AG04449 (cell line): Measurements from ENCODE around the gene TRPV3.
"Not testable (repeated sequence)": the region's sequence is repeated elsewhere in the genome, so short reads cannot be mapped to it uniquely, and the experiment has no call there.

Source experiments
- CTCF ChIA-PET: fragments of 350-600 bp; formaldehyde crosslinking; extraction: SDS; loops from one replicate; lab custom pipeline; 2021; ENCODE audit warnings: antibody characterized with exemption; lab: Yijun Ruan, JAX
- POLR2A ChIA-PET: fragments of 400-600, 350-600 bp; formaldehyde crosslinking; extraction: SDS; loops from one replicate; lab custom pipeline; 2020; ENCODE audit warnings: antibody characterized with exemption, inconsistent platforms; lab: Yijun Ruan, JAX
- DNase-seq: peaks from one replicate; pipeline ENCODE4 v3.0.0-alpha.2; 2010; ENCODE audit warnings: low read depth, low spot score
- H3K4me3 ChIP-seq: 2 replicates; pipeline ENCODE4 v1.5.1; 2011; ENCODE audit warnings: low read depth, mild to moderate bottlenecking, control low read depth, low read length
- CTCF ChIP-seq: IDR thresholded peaks from one replicate; pipeline ENCODE4 v1.5.1; 2011; ENCODE audit warnings: mild to moderate bottlenecking, moderate library complexity, low read length, control low read depth, inconsistent platforms; ENCODE audit not compliant: insufficient read depth; ENCODE audit errors: missing control alignments

Gene TRPV3

DNA sequence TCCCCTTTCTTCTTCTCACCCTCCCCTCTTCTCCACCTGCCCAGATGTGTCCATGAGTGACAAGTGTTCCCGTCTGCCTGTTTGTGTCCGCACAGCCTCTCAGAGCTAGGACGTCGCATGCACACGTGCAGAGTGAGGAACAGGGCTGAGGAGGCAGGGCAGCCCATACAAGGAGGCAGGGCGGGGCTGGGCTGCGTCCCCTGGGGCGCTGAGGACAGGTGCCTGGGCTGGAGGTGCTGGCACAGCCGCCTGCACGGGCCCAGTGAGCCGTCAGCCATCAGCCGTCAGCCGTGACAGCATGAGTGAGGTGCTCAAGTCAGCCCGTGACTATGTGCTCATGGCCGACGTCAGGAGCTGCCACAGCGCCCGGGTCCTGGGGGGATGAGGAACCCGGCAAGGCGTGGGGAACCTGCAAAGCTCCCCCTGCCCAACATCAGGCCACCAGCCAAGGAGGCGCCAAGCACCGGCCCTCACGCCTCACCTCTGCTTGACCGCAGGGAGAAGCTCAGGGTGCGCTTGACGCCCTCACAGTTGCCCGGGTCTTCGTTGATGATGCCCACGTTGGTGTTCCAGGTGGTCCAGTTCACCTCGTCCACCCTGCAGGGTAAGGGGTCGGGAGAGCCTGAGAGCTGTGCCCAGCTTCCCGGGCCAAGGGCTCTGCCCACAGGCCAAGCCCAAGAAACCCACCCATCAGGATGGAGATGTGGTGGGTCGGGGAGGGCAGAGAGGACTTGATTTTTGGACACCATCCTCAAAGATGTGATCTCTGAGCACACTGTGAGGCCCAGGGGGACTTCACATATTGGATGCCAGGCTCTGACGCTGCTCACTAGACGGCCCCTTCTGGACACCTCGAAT lies 13.7 kb upstream of the TRPV3 start:
- H3K4me3 ChIP-seq, result no peak overlapping the region
- DNase-seq, result no peak
- no peak for TF ChIP-seq CTCF
- POLR2A ChIA-PET, result no interaction called here
- CTCF ChIA-PET, result no interaction called here

DNA sequence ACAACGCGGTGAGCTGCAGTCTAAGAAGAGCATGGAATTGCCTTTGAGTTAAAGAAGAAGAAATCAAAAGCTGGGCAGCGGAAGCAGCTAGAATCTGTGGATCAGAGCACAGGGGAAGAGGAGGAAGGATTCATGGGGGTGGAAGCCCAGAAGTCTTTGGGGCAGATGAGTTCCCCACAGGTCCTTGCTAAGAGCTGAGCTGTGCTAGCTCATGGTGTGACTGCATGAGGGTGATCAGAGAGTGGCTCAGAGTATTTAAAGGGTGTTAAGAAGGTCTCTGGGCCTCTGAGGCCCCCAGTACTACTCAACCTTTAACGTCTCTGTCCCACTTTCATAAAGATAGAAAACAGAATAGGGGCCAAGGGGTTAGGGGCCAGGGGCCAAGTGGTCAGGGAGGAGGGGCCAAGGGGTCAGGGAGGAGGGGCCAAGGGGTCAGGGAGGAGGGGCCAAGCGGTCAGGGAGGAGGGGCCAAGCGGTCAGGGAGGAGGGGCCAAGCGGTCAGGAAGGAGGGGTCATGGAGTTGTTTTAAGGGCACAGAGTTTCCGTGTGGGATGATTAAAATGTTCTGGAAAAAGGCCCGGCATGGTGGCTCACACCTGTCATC lies 12.0 kb upstream of the TRPV3 start:
- TF ChIP-seq CTCF, result no peak
- ChIA-PET POLR2A (no interaction called here), CTCF (no interaction called here)
- no peak overlapping the region for H3K4me3 ChIP-seq
- DNase-seq, result no peak

DNA sequence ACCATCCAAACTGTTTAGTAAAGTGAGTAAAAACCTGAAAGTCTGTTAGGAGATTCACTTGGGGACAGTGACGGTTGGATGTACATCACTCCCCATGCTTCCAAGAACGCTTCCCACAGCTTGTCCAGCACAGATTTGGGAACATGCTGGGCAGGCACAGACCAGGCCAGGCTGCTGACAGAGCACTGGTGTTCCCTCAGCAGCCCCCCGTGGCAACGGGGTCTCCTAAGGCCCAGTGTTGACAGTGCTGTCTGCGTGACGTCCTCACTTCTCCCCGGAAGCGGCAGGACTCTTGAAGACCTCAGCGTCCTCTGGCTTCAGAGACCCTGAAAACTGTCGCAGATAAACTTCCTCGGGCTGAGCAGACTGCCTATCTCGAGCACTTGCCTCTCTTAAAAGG lies 8.9 kb upstream of the TRPV3 start:
- DNase-seq, result no peak
- POLR2A ChIA-PET, result no interaction called here
- TF ChIP-seq CTCF, result no peak
- CTCF ChIA-PET, result no interaction called here
- no peak overlapping the region for H3K4me3 ChIP-seq

GRCh38 chr17:3565143-3565542 lies 7.5 kb upstream of the TRPV3 start:
- DNase-seq, result no peak
- CTCF ChIA-PET, result no interaction called here
- TF ChIP-seq CTCF, result no peak
- H3K4me3 ChIP-seq, result no peak overlapping the region
- POLR2A ChIA-PET, result no interaction called here

GRCh38 chr17:3564241-3564640 lies 6.6 kb upstream of the TRPV3 start:
- CTCF ChIA-PET, POLR2A ChIA-PET, H3K4me3 ChIP-seq, DNase-seq: not testable (repeated sequence)

DNA sequence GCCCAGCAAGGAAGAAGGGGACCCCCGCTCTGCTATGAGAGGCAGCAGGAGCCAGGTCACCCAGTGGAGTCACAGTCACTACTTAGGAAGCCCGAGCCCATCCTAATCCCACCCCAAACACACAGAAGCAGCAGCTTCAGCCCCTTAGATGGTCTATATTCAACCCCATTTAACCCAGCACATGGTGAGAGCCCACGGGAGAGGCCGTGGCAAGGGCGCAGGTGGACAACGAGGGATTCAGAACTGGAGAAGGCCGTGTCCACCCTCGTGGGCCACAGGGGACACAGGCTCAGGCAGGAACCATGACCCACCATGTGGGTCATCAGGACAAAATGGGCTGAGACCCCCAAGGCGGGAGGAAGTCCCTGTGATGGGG lies 1.6 kb upstream of the TRPV3 start:
- TF ChIP-seq CTCF, result no peak
- ChIA-PET CTCF (no interaction called here), POLR2A (no interaction called here)
- H3K4me3 ChIP-seq, result no peak overlapping the region
- DNase-seq, result no peak
